ENCODE data around the gene RGS3.

The RGS3 gene

DNA sequence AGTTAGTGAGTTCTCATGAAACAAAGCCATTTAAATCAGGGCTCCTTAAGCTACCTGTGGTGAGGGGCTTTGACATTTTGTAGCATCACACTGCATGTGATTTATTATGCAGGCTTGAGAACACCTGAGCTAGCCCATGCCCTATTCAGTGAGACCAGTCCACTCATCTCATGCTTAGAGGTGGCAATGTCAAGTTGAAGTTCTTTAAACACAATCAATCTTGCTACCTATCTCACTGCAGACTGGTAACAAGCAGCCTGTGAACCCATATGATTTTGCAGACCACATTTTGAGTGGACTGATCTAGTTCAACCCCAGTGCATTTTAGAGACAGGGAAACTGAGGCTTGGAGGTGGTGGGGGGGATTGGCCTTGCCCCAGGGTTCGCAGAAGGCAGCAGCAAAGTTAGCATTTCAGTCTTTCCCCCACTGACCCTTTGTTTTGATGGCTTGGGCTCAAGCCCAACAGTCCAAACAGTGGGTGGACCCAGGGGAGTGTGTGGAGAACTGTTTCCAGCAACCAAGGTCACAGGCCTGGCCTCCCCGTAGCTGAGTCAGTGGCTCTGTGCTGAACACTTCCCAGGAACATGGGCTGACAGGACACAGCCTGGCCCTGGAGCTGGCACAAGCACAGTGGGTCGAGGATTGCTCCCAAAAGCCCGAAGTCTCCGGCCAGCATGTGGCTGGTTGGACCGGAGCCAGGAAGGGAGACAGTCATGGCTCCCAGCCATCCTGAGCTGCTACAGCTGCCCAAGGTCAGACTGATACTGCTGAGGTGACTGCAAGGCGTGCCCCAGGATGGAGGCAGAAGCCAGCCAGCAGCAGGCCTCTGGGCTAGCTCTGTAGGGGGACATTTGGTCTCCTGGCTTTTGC lies 95.3 kb downstream of the RGS3 start:
- DNase-seq, result peak; percentile 56

GRCh38 chr9:113559834-113560800 lies 96.6 kb downstream of the RGS3 start:
- peak; percentile 56 for DNase-seq

GRCh38 chr9:113562653-113563381 lies 99.3 kb downstream of the RGS3 start:
- peak; percentile 21 for DNase-seq

- peak; percentile 28 for DNase-seq
Measured at GRCh38 chr9:113563826-113564497, 100.4 kb downstream of the RGS3 start.

- DNase-seq, result peak; percentile 50
Measured at GRCh38 chr9:113564498-113565237, 101.1 kb downstream of the RGS3 start.

GRCh38 chr9:113566016-113566711 lies 102.6 kb downstream of the RGS3 start:
- DNase-seq, result no peak

DNA sequence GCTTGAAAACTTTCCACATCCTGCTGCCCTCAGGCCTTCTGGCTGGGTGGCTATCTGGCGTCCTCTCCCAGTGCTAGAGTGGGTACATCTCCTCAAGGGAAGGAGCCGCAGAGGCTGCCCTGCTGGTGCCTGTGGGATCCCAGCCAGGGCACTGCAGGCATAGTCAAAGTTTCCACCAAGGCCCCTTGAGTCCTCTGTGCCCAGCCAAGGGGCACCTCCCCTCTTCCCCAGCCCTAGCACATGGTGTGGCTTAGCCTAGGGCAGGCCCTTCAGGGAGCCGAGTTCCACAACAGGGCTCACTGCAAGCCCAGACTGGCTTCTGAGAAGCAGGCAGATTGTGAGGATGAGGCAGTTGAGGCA lies 103.2 kb downstream of the RGS3 start:
- DNase-seq, result no peak

DNA sequence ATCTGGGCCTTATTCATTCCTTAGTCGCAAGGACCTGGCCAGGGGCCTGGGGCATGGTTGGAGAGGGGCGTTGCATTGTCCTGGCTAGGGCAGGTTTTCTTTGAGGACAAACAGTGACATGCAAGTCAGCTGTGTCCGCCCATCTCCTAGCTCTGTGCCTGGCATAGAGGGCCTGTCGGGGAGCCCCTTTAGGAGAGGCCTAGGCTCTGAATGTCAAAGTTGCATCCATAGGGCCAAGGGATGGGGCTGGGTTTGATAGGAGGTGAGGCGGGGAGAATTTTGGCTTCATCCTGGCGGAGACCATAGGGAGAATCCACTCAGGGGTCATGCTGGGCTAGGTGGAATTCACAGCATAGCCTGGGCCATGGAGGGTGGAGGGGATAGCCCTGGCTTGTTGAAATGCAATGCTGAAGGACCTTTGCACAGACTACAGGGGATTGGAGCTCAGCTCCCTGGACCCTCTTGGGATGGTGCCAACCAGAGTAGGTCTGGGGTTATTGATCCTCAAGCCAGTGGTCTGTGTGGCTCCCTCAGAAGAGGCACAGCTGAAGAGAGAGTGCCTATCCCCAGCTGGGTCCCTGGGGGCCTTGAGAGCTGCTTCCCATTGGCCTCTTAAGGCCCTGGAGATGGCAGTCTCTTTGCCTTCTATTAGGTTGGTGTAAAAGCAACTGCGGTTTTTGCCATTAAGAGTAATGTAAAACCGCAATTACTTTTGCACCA lies 104.0 kb downstream of the RGS3 start:
- DNase-seq, result peak; percentile 10

DNA sequence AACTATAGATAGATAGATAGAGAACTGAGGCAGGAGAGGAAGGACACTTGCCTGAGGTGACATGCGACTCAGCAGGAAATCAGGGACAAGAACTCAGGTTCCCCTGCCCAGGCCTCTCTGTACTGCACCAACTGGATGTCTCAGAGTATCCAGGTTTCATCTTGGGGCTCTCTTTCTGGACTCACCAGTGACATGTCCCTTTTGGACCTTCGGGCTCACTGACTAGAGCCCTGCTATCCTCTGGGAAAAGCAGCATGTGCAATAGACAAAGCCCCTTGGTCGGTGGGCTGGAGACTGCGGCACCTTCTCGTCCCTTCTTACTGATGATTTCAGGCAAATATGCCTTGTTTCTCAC lies 104.5 kb downstream of the RGS3 start:
- DNase-seq, result peak; percentile 17

DNA sequence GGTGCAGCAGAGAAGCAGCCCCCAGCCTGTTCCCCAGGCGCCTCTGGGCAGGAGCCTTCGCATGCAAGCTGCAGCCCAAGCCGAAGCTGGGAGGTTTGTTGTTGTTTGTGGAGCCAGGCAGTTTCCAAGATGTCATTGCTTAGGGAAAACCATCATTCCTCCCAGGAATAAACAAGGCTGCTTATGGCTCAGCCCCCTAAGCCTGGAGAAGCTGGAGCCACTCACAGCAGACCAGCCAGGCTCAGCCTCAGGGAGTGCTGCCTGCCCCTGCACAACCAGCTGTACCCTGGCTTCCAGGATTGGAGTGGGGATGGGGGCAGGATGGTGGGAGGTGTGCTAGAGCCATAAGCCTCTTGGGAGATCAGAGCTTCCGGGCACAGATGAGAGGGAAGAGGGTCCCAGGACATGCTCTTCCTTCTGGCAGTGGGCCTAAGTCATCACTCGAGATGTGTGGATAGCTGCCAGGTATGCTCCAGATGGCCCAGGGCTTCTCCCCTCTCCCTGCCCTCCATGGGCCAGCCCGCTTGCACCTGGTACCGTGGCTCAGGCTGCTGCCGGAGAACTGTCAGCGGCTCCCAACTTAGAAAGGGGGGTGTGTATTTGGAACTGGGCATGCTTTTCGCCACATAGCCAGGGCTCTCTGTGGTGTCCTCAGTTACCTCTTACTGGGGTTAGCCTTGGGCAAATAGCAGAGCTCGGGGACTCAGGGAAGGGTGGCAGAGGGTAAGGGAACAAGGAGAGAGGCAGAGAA lies 105.2 kb downstream of the RGS3 start:
- DNase-seq, result no peak

GRCh38 chr9:113569472-113570060 lies 106.0 kb downstream of the RGS3 start:
- DNase-seq, result no peak

DNA sequence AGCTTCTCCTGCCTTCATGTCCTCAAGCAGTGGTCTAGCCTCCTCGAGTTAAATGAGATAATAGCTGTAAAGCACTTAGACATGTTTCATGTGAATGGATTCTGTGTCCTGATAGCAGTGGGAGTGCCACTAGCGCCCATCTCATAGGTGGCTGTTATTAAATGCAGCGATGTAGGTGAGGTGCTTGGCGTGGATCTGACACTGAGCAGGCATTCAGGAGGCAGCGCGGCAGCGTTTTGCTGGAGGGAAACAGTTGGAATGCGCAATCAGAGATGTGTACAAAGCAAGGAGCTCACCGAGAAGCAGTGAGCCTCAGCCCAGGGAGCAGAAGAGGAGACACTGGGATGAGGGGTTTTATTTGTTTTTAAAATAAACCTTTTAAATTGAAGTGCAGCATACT lies 106.6 kb downstream of the RGS3 start:
- no peak for DNase-seq

DNA sequence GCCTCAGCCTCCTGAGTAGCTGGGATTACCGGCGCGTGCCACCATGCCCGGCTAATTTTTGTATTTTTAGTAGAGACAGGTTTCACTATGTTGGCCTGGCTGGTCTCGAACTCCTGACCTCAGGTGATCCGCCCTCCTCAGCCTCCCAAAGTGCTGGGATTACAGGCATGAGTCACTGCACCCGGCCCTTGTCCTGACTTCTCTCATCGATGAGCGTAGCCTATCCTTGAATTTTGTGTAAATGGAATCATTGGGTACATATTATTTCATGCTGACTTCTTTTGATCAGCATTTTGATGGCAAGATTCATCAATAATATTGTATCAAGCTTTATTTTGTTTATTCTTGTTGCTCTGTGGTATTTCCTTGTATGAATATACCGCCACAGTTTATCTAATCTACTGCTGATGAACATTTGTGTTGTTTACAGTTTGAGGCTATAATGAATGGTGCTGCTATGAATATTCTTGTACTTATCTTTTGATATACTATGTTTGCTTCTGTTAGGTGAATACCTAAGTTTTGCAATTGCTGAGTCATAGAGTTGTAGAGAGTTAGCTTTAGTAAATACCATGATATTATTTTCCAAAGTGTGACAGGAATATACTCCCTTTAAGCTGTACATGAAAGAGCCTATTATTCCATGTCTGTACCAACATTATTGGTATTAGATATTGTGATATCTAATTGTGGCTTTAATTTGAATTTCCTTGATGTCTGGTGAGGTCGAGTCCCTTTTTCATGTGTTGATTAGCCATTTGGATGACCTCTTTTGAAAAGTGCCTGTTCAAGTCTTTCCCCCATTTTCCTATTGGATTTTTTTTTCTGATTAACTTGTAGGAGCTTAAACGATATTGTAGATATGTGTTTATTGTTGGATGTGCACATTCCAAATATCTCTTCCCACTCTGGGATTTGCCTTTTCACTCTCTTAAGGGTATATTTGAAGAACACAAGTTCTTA lies 107.5 kb downstream of the RGS3 start:
- DNase-seq, result no peak

DNA sequence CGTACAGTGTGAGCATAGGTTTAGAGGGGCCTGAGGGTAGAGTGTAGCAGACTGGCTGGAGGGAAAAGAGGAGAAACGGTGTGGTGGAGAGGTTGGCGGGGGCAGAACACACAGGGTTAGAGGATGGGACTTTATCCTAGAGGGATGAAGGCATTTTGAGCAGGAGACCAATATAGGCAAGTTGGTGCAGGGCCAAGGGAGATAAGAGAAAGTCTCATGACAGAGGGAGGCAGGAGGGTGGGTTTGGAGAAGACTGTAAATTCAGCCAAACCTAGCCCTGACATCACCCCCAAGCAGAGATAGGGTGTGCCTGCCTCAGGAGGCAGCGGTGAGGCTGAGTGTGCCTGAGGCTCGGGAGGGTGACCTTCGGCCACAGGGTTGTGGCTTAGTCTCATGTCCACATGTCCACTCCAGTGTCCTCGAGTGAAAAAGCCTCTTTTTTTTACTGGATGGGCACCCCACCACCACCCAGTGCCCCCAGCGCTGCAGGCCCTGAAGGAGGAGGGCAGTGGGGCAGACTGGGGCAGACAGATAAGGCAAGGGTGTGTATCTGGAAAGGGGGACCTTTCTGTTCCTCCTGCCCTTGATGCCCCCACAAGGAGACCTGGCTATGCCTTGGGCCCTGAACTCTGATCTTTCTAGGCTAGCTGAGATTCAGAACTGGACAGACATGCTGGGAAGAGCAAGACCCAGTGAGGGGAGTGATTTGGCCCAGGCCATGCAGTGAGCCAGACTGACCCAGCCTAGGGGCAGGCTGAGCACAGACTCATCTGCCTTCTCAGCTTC lies 108.7 kb downstream of the RGS3 start:
- DNase-seq, result peak; percentile 50

GRCh38 chr9:113573046-113573958 lies 109.8 kb downstream of the RGS3 start:
- peak; percentile 37 for DNase-seq

- DNase-seq, result no peak
Measured at GRCh38 chr9:113573959-113574352, 110.4 kb downstream of the RGS3 start.

Measured in activated effector memory CD4-positive, alpha-beta T cell treated with anti-CD3 and anti-CD28 coated beads, Interleukin-2, amount 50 U/mL, for 16 hours (primary cell).